HepG2 (cell line): ENCODE results near the gene TAF8. TPM values are rescaled to one million over a fixed set of nuclear protein-coding genes. Genes with fewer than 3 reads are reported as not detected.
A peak's percentile ranks its signal among the peaks of the same experiment; 100 is the strongest.

ENCODE experiments used
- ADNP ChIP-seq: sonication (generic); formaldehyde crosslinking; IDR thresholded peaks from 2 replicates; pipeline ENCODE4 v1.4.0; 2020; ENCODE audit warnings: missing genetic modification reagents
- BRCA1 ChIP-seq: sonication (generic); formaldehyde crosslinking; IDR thresholded peaks from 2 replicates; pipeline ENCODE4 v1.4.0; 2020; ENCODE audit warnings: missing genetic modification reagents
- CENPX ChIP-seq: sonication (generic); formaldehyde crosslinking; IDR thresholded peaks from 2 replicates; pipeline ENCODE4 v1.9.0; 2021; ENCODE audit warnings: mild to moderate bottlenecking, missing genetic modification reagents, moderate library complexity
- FOSL2 ChIP-seq: sonication (generic); formaldehyde crosslinking; IDR thresholded peaks from 2 replicates; pipeline ENCODE4 v1.4.0; 2020; ENCODE audit warnings: missing genetic modification reagents
- KAT2B ChIP-seq: fragments of 150-350 bp; IDR thresholded peaks from 2 replicates; pipeline ENCODE4 v1.6.1; 2014; ENCODE audit warnings: low read depth, low read length, borderline replicate concordance
- KDM5B ChIP-seq: sonication (generic); formaldehyde crosslinking; IDR thresholded peaks from 2 replicates; pipeline ENCODE4 v1.4.0; 2020; ENCODE audit warnings: missing genetic modification reagents, mild to moderate bottlenecking, borderline replicate concordance
- MTF2 ChIP-seq: sonication (generic); formaldehyde crosslinking; IDR thresholded peaks from 2 replicates; pipeline ENCODE4 v1.5.0; 2020; ENCODE audit warnings: missing genetic modification reagents, borderline replicate concordance
- NR1H2 ChIP-seq: sonication (generic); formaldehyde crosslinking; IDR thresholded peaks from 2 replicates; pipeline ENCODE4 v1.8.1; 2022; ENCODE audit warnings: low read depth, missing genetic modification reagents, borderline replicate concordance
- NR2F1 ChIP-seq, 2 experiments: fragments of 450-650 bp in 1 of 2; formaldehyde crosslinking in 1 of 2; IDR thresholded peaks; 2 replicates each; pipeline versions ENCODE4 v1.5.0 to v1.6.1; 2016 to 2020; ENCODE audit warnings: mild to moderate bottlenecking in 1 of 2, missing compliant biosample characterization in 1 of 2, missing genetic modification reagents in 1 of 2, moderate library complexity in 1 of 2
- NR3C1 ChIP-seq: sonication (generic); formaldehyde crosslinking; IDR thresholded peaks from 2 replicates; pipeline ENCODE4 v1.4.0; 2020; ENCODE audit warnings: missing genetic modification reagents
- ONECUT2 ChIP-seq: sonication (generic); formaldehyde crosslinking; IDR thresholded peaks from 2 replicates; pipeline ENCODE4 v1.4.0; 2020; ENCODE audit warnings: missing genetic modification reagents
- RBAK ChIP-seq: sonication (generic); formaldehyde crosslinking; IDR thresholded peaks from 2 replicates; pipeline ENCODE4 v1.5.1; 2020; ENCODE audit warnings: mild to moderate bottlenecking, missing genetic modification reagents
- SALL1 ChIP-seq: sonication (generic); formaldehyde crosslinking; IDR thresholded peaks from 2 replicates; pipeline ENCODE4 v1.8.0; 2022; ENCODE audit warnings: mild to moderate bottlenecking, missing genetic modification reagents
- SATB2 ChIP-seq: sonication (generic); formaldehyde crosslinking; IDR thresholded peaks from 2 replicates; pipeline ENCODE4 v1.5.0; 2020; ENCODE audit warnings: missing genetic modification reagents
- SMC3 ChIP-seq: IDR thresholded peaks from 2 replicates; pipeline ENCODE4 v1.6.1; 2011; ENCODE audit warnings: low read length, improper control_type of control experiment
- THAP7 ChIP-seq: sonication (generic); formaldehyde crosslinking; IDR thresholded peaks from 2 replicates; pipeline ENCODE4 v1.8.1; 2023; ENCODE audit warnings: mild to moderate bottlenecking, missing genetic modification reagents
- THYN1 ChIP-seq: sonication (generic); formaldehyde crosslinking; IDR thresholded peaks from 2 replicates; pipeline ENCODE4 v1.8.1; 2023; ENCODE audit warnings: low read depth, mild to moderate bottlenecking, moderate library complexity, missing genetic modification reagents, borderline replicate concordance
- YEATS4 ChIP-seq: sonication (generic); formaldehyde crosslinking; IDR thresholded peaks from 2 replicates; pipeline ENCODE4 v1.4.0; 2020; ENCODE audit warnings: missing genetic modification reagents, borderline replicate concordance
- ZNF234 ChIP-seq: sonication (generic); formaldehyde crosslinking; conservative IDR thresholded peaks from 2 replicates; pipeline ENCODE4 v1.5.1; 2020; ENCODE audit warnings: mild to moderate bottlenecking, missing genetic modification reagents
- ZNF34 ChIP-seq: sonication (generic); formaldehyde crosslinking; IDR thresholded peaks from 2 replicates; pipeline ENCODE4 v1.4.0; 2020; ENCODE audit warnings: mild to moderate bottlenecking, missing genetic modification reagents, borderline replicate concordance
- ZNF580 ChIP-seq: IDR thresholded peaks from 2 replicates; pipeline ENCODE4 v1.6.1; 2016; ENCODE audit warnings: low read depth, borderline replicate concordance
- ZNF598 ChIP-seq: sonication (generic); formaldehyde crosslinking; IDR thresholded peaks from 2 replicates; pipeline ENCODE4 v1.5.1; 2020; ENCODE audit warnings: mild to moderate bottlenecking, missing genetic modification reagents, borderline replicate concordance
- ZNF839 ChIP-seq: sonication (generic); formaldehyde crosslinking; IDR thresholded peaks from 2 replicates; pipeline ENCODE4 v1.4.0; 2020; ENCODE audit warnings: missing genetic modification reagents, mild to moderate bottlenecking, borderline replicate concordance
- ZSCAN21 ChIP-seq: sonication (generic); formaldehyde crosslinking; IDR thresholded peaks from 2 replicates; pipeline ENCODE4 v1.8.0; 2022; ENCODE audit warnings: mild to moderate bottlenecking, missing genetic modification reagents, moderate library complexity, borderline replicate concordance
- polyA plus RNA-seq, 8 experiments: library from polyadenylated mRNA; depleted of rRNA in 3 of 8; stranded (reverse) in 7 of 8; unstranded in 1 of 8; fragments of >200 nt; fragmentation: Illumina TruSeq in 4 of 8; extraction: Trizol in 4 of 8; gene quantifications; 2 replicates each; pipeline versions ENCODE4 v1.2.1 to v1.2.3, GENCODE V29; 2011 to 2016; ENCODE audit warnings: low read depth in 4 of 8, missing spikeins in 1 of 8, mixed read lengths in 1 of 8; ENCODE audit not compliant: insufficient read depth in 1 of 8
- total RNA-seq, 5 experiments: library from RNA; depleted of rRNA; stranded (reverse); fragments of >200 nt; fragmentation: Illumina TruSeq; extraction: Trizol; gene quantifications; 2 replicates each; pipeline ENCODE4 v1.2.3, GENCODE V29; 2016; ENCODE audit warnings: low read depth in 1 of 5
- TF ChIP-seq, protein P1 (sequence below): sonication (generic); formaldehyde crosslinking; IDR thresholded peaks from 2 replicates; pipeline ENCODE4 v1.5.0; 2020; ENCODE audit warnings: mild to moderate bottlenecking, missing genetic modification reagents, moderate library complexity
- TF ChIP-seq, protein P2 (sequence below): sonication (generic); formaldehyde crosslinking; IDR thresholded peaks from 2 replicates; pipeline ENCODE4 v1.5.0; 2020; ENCODE audit warnings: missing genetic modification reagents

Gene TAF8
- total and polyA plus RNA-seq, 2 of the 13 experiments (the other 11 are each of a cell fraction or from before 2014, with no cell fraction given): 25.2 to 25.8 TPM

DNA sequence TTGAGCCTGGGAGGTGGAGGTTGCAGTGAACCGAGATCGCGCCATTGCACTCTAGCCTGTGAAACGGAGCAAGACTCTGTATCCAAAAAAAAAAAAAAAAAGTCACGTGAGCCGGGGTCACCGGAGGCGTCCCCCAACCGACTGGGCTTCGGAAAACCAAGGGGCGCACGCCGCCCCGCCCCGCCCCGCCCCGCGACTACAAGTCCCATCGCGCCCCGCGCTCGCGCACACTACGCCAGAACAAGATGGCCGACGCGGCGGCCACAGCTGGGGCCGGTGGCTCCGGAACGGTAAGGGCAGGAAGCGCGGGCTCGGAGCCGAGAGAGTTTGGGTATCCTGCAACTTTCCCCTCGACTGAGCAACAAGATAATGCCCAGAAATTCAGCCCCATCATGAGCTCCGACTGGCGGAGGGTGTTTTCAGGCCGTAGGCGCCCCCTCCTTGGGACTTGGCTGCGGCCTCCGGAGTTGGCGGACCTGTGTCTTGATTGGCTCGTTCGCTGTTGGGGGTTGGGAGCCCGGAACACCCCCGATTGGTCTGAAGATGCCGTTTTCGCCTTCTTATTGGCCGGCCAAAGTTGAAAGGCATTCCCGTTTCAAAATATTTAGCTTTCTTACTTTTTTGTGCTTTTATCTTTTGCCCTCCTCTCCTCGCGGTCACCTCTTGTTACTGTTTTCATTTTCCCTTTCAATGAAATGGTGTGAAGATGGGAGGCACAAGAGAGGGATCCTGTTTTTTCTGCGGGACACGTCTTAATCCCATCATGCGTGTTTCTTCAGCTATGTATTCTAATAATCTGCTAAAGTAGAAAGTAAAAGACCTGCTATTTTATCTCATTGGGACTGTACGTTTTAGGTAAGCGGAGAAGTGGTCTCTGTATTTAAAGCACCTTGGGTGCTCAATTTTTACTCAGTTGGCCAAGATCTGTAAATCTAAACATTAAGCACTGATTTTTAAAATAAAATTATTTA lies at the start of gene TAF8 (continued):
- TF ChIP-seq, protein P1, sequence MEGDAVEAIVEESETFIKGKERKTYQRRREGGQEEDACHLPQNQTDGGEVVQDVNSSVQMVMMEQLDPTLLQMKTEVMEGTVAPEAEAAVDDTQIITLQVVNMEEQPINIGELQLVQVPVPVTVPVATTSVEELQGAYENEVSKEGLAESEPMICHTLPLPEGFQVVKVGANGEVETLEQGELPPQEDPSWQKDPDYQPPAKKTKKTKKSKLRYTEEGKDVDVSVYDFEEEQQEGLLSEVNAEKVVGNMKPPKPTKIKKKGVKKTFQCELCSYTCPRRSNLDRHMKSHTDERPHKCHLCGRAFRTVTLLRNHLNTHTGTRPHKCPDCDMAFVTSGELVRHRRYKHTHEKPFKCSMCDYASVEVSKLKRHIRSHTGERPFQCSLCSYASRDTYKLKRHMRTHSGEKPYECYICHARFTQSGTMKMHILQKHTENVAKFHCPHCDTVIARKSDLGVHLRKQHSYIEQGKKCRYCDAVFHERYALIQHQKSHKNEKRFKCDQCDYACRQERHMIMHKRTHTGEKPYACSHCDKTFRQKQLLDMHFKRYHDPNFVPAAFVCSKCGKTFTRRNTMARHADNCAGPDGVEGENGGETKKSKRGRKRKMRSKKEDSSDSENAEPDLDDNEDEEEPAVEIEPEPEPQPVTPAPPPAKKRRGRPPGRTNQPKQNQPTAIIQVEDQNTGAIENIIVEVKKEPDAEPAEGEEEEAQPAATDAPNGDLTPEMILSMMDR (CRISPR knock-in tag): peak; percentile 29; the same call in 1 of the 2 replicates
- TF ChIP-seq CENPX (CRISPR knock-in tag): no peak
- peak; percentile 57 for TF ChIP-seq FOSL2 (CRISPR knock-in tag)
- TF ChIP-seq RBAK (CRISPR knock-in tag): no peak
- no peak for TF ChIP-seq THAP7 (CRISPR knock-in tag)
- no peak for TF ChIP-seq NR1H2 (CRISPR knock-in tag)
- no peak for TF ChIP-seq ZNF234
- no peak for TF ChIP-seq ADNP
- peak; percentile 87 for TF ChIP-seq YEATS4
- TF ChIP-seq ZNF598 (CRISPR knock-in tag): 0 out of 2 replicates have a peak, but pooled peaks have one; percentile 30
- TF ChIP-seq KAT2B: no peak
- no peak for TF ChIP-seq ZNF839 (CRISPR knock-in tag)
- peak; percentile 74; the same call in 1 of the 2 replicates for TF ChIP-seq ZNF580 (CRISPR knock-in tag)
- TF ChIP-seq KDM5B (CRISPR knock-in tag): peak; percentile 87
- peak; percentile 89 for TF ChIP-seq SALL1 (CRISPR knock-in tag)
- no peak for TF ChIP-seq ZSCAN21 (CRISPR knock-in tag)
- TF ChIP-seq MTF2: no peak
- TF ChIP-seq THYN1 (CRISPR knock-in tag): peak; percentile 84; the same call in 1 of the 2 replicates
- TF ChIP-seq SMC3: no peak
- TF ChIP-seq NR2F1 (CRISPR knock-in tag; IDR thresholded peaks at IDR 0.05): peak; percentile 24 to 30; a peak in 1 of 4 replicates
- TF ChIP-seq, protein P2, sequence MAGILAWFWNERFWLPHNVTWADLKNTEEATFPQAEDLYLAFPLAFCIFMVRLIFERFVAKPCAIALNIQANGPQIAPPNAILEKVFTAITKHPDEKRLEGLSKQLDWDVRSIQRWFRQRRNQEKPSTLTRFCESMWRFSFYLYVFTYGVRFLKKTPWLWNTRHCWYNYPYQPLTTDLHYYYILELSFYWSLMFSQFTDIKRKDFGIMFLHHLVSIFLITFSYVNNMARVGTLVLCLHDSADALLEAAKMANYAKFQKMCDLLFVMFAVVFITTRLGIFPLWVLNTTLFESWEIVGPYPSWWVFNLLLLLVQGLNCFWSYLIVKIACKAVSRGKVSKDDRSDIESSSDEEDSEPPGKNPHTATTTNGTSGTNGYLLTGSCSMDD (CRISPR knock-in tag): no peak; the same call in 1 of the 2 replicates
- TF ChIP-seq NR3C1 (CRISPR knock-in tag): no peak
- peak; percentile 93; the same call in 1 of the 2 replicates for TF ChIP-seq SATB2 (CRISPR knock-in tag)
- TF ChIP-seq ONECUT2 (CRISPR knock-in tag): no peak
- TF ChIP-seq ZNF34: peak; percentile 92; the same call in 1 of the 2 replicates
- TF ChIP-seq BRCA1 (CRISPR knock-in tag): no peak
